ENCODE results near the gene C6orf15. TPM values are rescaled to one million over a fixed set of nuclear protein-coding genes. Genes with fewer than 3 reads are reported as not detected.

Gene C6orf15
- total and polyA plus RNA-seq, 2 of the 8 experiments (the other 6 are each of a cell fraction or from before 2014, with no cell fraction given), result not detected

DNA sequence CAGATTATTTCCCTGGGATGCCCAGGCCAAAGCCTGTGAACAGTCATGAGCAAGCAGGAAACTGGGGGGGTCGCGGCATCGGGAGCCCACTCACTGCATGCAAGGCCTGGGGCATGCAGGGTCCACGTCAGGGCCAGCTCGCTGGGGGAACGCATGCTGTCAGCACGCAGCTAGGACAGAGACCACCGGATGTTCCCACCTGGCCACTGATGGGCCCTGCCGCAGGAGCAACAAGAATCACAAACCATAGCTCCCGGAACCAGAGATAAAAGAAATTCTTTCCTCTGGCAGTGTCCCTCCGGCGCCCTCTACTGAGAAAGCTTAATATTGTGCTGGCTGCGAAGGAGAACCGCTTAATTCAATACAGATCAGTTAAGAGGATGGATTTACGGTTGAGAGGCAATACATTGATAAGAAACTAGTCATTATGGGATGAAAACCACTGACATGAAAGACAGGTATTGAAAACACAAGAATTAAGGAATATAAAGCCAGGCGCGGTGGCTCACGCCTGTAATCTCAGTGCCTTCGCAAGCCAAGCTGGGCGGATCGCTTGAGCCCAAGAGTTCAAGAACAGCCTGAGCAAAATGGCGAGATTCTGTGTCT is 32.6 kb downstream of the C6orf15 start:
- peak overlapping the region; percentile 81; the same call in 1 of the 2 replicates for H2AFZ ChIP-seq (ENCODE audit: low read length)
- peak in 1 of 2 experiments; percentile 28; a peak in 1 of 3 replicates for TF ChIP-seq EP300 (IDR thresholded peaks at IDR 0.05; ENCODE audit: borderline replicate concordance in 1 of 2, low read depth in 2 of 2, low read length in 2 of 2)
- TF ChIP-seq, protein P1, sequence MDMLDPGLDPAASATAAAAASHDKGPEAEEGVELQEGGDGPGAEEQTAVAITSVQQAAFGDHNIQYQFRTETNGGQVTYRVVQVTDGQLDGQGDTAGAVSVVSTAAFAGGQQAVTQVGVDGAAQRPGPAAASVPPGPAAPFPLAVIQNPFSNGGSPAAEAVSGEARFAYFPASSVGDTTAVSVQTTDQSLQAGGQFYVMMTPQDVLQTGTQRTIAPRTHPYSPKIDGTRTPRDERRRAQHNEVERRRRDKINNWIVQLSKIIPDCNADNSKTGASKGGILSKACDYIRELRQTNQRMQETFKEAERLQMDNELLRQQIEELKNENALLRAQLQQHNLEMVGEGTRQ (IDR thresholded peaks at IDR 0.05; ENCODE audit: low read length), result no peak
- TF ChIP-seq, protein P2, sequence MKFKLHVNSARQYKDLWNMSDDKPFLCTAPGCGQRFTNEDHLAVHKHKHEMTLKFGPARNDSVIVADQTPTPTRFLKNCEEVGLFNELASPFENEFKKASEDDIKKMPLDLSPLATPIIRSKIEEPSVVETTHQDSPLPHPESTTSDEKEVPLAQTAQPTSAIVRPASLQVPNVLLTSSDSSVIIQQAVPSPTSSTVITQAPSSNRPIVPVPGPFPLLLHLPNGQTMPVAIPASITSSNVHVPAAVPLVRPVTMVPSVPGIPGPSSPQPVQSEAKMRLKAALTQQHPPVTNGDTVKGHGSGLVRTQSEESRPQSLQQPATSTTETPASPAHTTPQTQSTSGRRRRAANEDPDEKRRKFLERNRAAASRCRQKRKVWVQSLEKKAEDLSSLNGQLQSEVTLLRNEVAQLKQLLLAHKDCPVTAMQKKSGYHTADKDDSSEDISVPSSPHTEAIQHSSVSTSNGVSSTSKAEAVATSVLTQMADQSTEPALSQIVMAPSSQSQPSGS (IDR thresholded peaks at IDR 0.05; ENCODE audit: low read length), result no peak
- no peak for TF ChIP-seq TEAD4 (IDR thresholded peaks at IDR 0.05; ENCODE audit: low read depth, low read length)
- TF ChIP-seq, protein P3, sequence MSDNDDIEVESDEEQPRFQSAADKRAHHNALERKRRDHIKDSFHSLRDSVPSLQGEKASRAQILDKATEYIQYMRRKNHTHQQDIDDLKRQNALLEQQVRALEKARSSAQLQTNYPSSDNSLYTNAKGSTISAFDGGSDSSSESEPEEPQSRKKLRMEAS (IDR thresholded peaks at IDR 0.05), result peak; percentile 68
- TF ChIP-seq RAD21 (IDR thresholded peaks at IDR 0.05 in 1 of 2, conservative IDR thresholded peaks at IDR 0.05 in 1 of 2; ENCODE audit: low read depth in 2 of 2, low read length in 2 of 2), result peak; percentile 79 to 88
- TF ChIP-seq, protein P4, sequence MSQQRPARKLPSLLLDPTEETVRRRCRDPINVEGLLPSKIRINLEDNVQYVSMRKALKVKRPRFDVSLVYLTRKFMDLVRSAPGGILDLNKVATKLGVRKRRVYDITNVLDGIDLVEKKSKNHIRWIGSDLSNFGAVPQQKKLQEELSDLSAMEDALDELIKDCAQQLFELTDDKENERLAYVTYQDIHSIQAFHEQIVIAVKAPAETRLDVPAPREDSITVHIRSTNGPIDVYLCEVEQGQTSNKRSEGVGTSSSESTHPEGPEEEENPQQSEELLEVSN (IDR thresholded peaks at IDR 0.05), result 0 out of 2 replicates have a peak, but pooled peaks have one; percentile 32

More for the DNA sequence above, 32.6 kb downstream of the C6orf15 start:
- no peak overlapping the region for H4K8ac ChIP-seq (ENCODE audit: extremely low read depth, insufficient read depth, low read length)
- 0 out of 2 replicates have a peak, but pooled peaks cover 2% of the 10 kb centered on the region for H3K23me2 ChIP-seq (ENCODE audit: low read depth, low read length)
- 38% methylated on average over 22 of the region's 22 CpGs; no CpG with 5 or more reads in 1 of the 2 experiments for WGBS, 2 experiments (ENCODE audit: extremely low coverage in 1 of 2, insufficient coverage in 1 of 2, insufficient read length in 1 of 2, insufficient replicate concordance in 2 of 2, low coverage in 1 of 2, low lambda C conversion rate in 2 of 2, missing lambda C conversion rate in 1 of 2)
- no peaks in the 10 kb centered on the region for H3K36me3 ChIP-seq (ENCODE audit: control insufficient read depth in 2 of 4, insufficient read depth in 4 of 4, low read length in 3 of 4)
- H3K4me2 ChIP-seq (ENCODE audit: insufficient read depth in 1 of 2, low read depth in 2 of 2, low read length in 2 of 2), result peak overlapping the region in 1 of 2 experiments; percentile 37; a peak in 2 of 4 replicates
- peaks cover 0 to 4% (median 3%) of the 10 kb centered on the region in 4 experiments; a peak in 6 of 7 replicates for H3K4me1 ChIP-seq (replicated peaks in 1 of 4; ENCODE audit: control insufficient read depth in 3 of 4, insufficient read depth in 4 of 4, low read length in 3 of 4)
- no peaks in the 10 kb centered on the region for H3K27me3 ChIP-seq (replicated peaks in 1 of 4; ENCODE audit: control insufficient read depth in 3 of 4, extremely low read depth in 1 of 4, insufficient read depth in 3 of 4, low read length in 3 of 4)
- H3K18ac ChIP-seq (ENCODE audit: extremely low read depth, low read length), result no peak overlapping the region
- no peaks in the 10 kb centered on the region for H3K9me3 ChIP-seq (ENCODE audit: insufficient read depth in 2 of 2, low read depth in 1 of 2, low read length in 1 of 2)
- no peak overlapping the region for H2BK5ac ChIP-seq (ENCODE audit: low read depth, low read length)
- peak overlapping the region; percentile 87; the same call in 1 of the 2 replicates for H2BK12ac ChIP-seq (ENCODE audit: low read depth, low read length)
- no peak overlapping the region for H3K4ac ChIP-seq (replicated peaks; ENCODE audit: insufficient read length, low read depth, low read length)
- no peaks in the 10 kb centered on the region for H4K20me1 ChIP-seq (replicated peaks in 1 of 2; ENCODE audit: control insufficient read depth in 1 of 2, insufficient read depth in 2 of 2, low read length in 2 of 2)
- POLR2A ChIA-PET (ENCODE audit: partially characterized antibody), result interaction anchor here (0.6 to 1.8 kb wide), 7 partner anchors 9 to 543 kb away, joined by 3 to 5 read pairs (median 4); partner anchors contain the start of gene VARS2
- H4K5ac ChIP-seq (ENCODE audit: insufficient read length, low read depth, low read length), result no peak overlapping the region
- no peak overlapping the region for H2BK120ac ChIP-seq (replicated peaks; ENCODE audit: low read depth, low read length)
- FAIRE-seq (no peak), DNase-seq (ENCODE audit: low read depth in 1 of 2, low spot score in 2 of 2) (peak; percentile 29 to 84)
- H3K79me2 ChIP-seq (ENCODE audit: control insufficient read depth in 1 of 2, insufficient read depth in 2 of 2, low read length in 2 of 2), result no peaks in the 10 kb centered on the region
- no peak overlapping the region for H3K14ac ChIP-seq (ENCODE audit: insufficient read length)
- no peak overlapping the region for H3K4me3 ChIP-seq (ENCODE audit: extremely low read depth in 1 of 4, insufficient read depth in 2 of 4, low read depth in 3 of 4, low read length in 4 of 4)
- H4K91ac ChIP-seq (replicated peaks; ENCODE audit: insufficient read length, low read length), result no peak overlapping the region
- no peak overlapping the region for H2AK5ac ChIP-seq (ENCODE audit: low read depth, low read length)
- no peak overlapping the region for H3K27ac ChIP-seq (ENCODE audit: low read depth, low read length)
- H3K79me1 ChIP-seq (ENCODE audit: low read depth, low read length), result no peaks in the 10 kb centered on the region
- H3K56ac ChIP-seq (replicated peaks; ENCODE audit: insufficient read length, low read depth, low read length), result no peak overlapping the region
- H2BK15ac ChIP-seq (ENCODE audit: low read length), result no peak overlapping the region; the same call in 1 of the 2 replicates
- H2BK20ac ChIP-seq (ENCODE audit: low read length), result 0 out of 2 replicates have a peak overlapping the region, but pooled peaks have one; percentile 48
- CTCF ChIA-PET (ENCODE audit: partially characterized antibody), result interaction anchor here (0.5 to 13.3 kb wide), 68 partner anchors 7 to 627 kb away, joined by 3 to 285 read pairs (median 4); partner anchors contain the start of genes MUC22, MUCL3, POU5F1 and PSORS1C2
- no peak overlapping the region for H3K9ac ChIP-seq (replicated peaks in 1 of 4; ENCODE audit: extremely low read depth in 1 of 4, low read depth in 3 of 4, low read length in 3 of 4)
- no peak overlapping the region for H3K23ac ChIP-seq (ENCODE audit: insufficient read length)

All from H1 (cell line).